K562 (cell line): Measurements from ENCODE around the gene VDAC1. TPM values are rescaled to one million over a fixed set of nuclear protein-coding genes. Genes with fewer than 3 reads are reported as not detected.

ENCODE experiments used
- HMG20A ChIP-seq: fragments of 450-650 bp; formaldehyde crosslinking; conservative IDR thresholded peaks from 2 replicates; pipeline ENCODE4 v1.4.0; 2020; ENCODE audit warnings: mild to moderate bottlenecking, mixed read lengths
- IRF2 ChIP-seq: sonication (generic); formaldehyde crosslinking; IDR thresholded peaks from 2 replicates; pipeline ENCODE4 v1.8.1; 2022; ENCODE audit warnings: mild to moderate bottlenecking, missing genetic modification reagents
- MAFG ChIP-seq: fragments of 450-650 bp; conservative IDR thresholded peaks from 2 replicates; pipeline ENCODE4 v1.6.1; 2016; ENCODE audit warnings: missing genetic modification characterization, missing compliant biosample characterization
- MYNN ChIP-seq, 2 experiments: sonication (generic); formaldehyde crosslinking in 1 of 2; IDR thresholded peaks; 2 replicates each; pipeline versions ENCODE4 v1.5.0 to v1.6.1; 2016 to 2020; ENCODE audit warnings: antibody characterized with exemption in 1 of 2, missing genetic modification reagents in 1 of 2
- SIN3B ChIP-seq: fragments of 450-650 bp; IDR thresholded peaks from 2 replicates; pipeline ENCODE4 v1.6.1; 2017; ENCODE audit warnings: low read depth, mild to moderate bottlenecking, moderate library complexity
- SIX5 ChIP-seq, 2 experiments: IDR thresholded peaks; 2 replicates each; pipeline ENCODE4 v1.6.1; 2011; ENCODE audit warnings: low read length in 2 of 2, borderline replicate concordance in 1 of 2, low read depth in 1 of 2, mild to moderate bottlenecking in 1 of 2, moderate library complexity in 1 of 2; ENCODE audit not compliant: insufficient read depth in 1 of 2
- TBL1XR1 ChIP-seq, 2 experiments: IDR thresholded peaks; 2 replicates each; pipeline ENCODE4 v1.6.1; 2012; ENCODE audit warnings: improper control_type of control experiment in 2 of 2, low read length in 2 of 2, mild to moderate bottlenecking in 1 of 2
- ZNF507 ChIP-seq: conservative IDR thresholded peaks from 2 replicates; pipeline ENCODE4 v1.6.1; 2017; ENCODE audit warnings: missing genetic modification characterization, missing compliant biosample characterization
- polyA plus RNA-seq, 8 experiments: library from polyadenylated mRNA; depleted of rRNA in 4 of 8; stranded (reverse) in 5 of 8; unstranded in 3 of 8; fragments of >200 nt; fragmentation: Nextera tagmentation in 2 of 8; fragmentation: Illumina TruSeq in 1 of 8; extraction: Ambion mirVana in 2 of 8; extraction: Trizol in 1 of 8; gene quantifications; 2 replicates each; pipeline versions ENCODE4 v1.2.1 to v1.2.3, GENCODE V29; 2011 to 2014; ENCODE audit warnings: inconsistent platforms in 1 of 8, missing spikeins in 1 of 8
- total RNA-seq, 7 experiments: library from RNA; depleted of rRNA in 6 of 7; stranded (reverse); fragments of >200 nt in 6 of 7; fragmentation: Illumina TruSeq in 2 of 7; extraction: Trizol in 2 of 7; gene quantifications; 2 replicates each; pipeline versions ENCODE4 v1.2.1 to v1.2.3, GENCODE V29; 2011 to 2021; ENCODE audit warnings: low replicate concordance in 1 of 7
- TF ChIP-seq, protein P1 (sequence below): sonication (generic); formaldehyde crosslinking; IDR thresholded peaks from 2 replicates; pipeline ENCODE4 v1.8.0; 2023; ENCODE audit warnings: missing genetic modification reagents, mild to moderate bottlenecking, borderline replicate concordance
- TF ChIP-seq, protein P2 (sequence below), 2 experiments: IDR thresholded peaks in 1 of 2; conservative IDR thresholded peaks in 1 of 2; 2 replicates each; pipeline ENCODE4 v1.6.1; 2016; ENCODE audit warnings: low read depth in 2 of 2, mild to moderate bottlenecking in 1 of 2, missing compliant biosample characterization in 1 of 2, missing genetic modification characterization in 1 of 2, moderate library complexity in 1 of 2
- TF ChIP-seq, protein P3 (sequence below), 3 experiments: fragments of 200-800 bp in 1 of 3; fragments of 250-450 bp in 1 of 3; fragments of 450-650 bp in 1 of 3; sonication (Bioruptor Pico) in 1 of 3; sonication (Bioruptor generic) in 1 of 3; formaldehyde crosslinking in 1 of 3; IDR thresholded peaks; 2 replicates each; pipeline versions ENCODE4 v1.6.1 to v1.8.0; 2016 to 2022; ENCODE audit warnings: mild to moderate bottlenecking in 2 of 3, missing genetic modification characterization in 2 of 3, missing compliant biosample characterization in 1 of 3, moderate library complexity in 1 of 3

The VDAC1 gene
- total and polyA plus RNA-seq, 9 of the 15 experiments (the other 6 are each of a cell fraction or from before 2014, with no cell fraction given), result 168 to 366 (median 293) TPM

DNA sequence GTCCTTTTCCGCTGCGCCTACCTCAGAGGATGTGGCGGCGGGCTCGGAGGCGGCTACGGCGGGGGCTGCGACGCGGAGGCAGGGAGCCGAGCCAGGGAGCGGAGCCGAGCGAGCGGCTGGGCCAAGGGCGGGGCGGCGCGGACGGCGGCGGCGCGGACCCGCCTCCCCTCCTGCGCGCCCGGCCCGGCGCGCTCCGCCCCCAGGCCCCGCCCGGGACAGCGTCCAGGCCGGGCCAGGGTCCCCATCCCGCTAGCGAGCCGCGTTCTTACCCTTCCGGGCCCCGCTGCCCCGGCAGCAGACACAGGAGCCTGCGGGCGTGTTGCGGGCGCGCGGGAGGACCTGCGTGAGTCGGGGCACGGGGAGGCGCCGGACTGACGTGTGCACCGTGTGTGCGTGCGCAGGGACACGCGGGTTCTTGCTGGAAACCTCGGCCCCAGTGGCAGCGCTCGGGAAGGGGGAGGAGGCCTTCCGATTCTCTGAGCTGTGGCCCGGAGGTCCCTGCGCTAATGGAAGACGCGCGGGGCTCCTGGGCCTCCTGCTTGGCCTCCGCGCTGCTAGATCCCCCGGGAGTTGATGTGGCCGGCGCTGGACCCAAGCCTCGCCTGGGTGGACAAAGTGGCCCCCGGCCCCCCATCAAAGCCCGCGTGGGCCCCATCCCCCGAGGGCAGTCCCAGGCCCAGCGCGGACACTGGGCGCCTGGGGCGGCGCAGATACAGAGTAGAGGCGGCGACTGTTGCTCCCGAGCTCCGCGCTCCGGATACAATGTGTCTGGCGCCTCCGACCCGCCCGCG lies at the start of gene VDAC1 (continued):
- TF ChIP-seq HMG20A (CRISPR knock-in tag) (no peak), IRF2 (CRISPR knock-in tag) (no peak), TBL1XR1 (IDR thresholded peaks at IDR 0.05; ENCODE audit: low read length in 2 of 2) (no peak), SIN3B (no peak), MAFG (tag) (no peak), SIX5 (IDR thresholded peaks at IDR 0.05; ENCODE audit: borderline replicate concordance in 1 of 2, insufficient read depth in 1 of 2, low read depth in 1 of 2, low read length in 2 of 2) (no peak), ZNF507 (tag) (no peak), MYNN (IDR thresholded peaks at IDR 0.05) (no peak), MYNN (CRISPR knock-in tag; IDR thresholded peaks at IDR 0.05) (no peak)
- TF ChIP-seq, protein P1, sequence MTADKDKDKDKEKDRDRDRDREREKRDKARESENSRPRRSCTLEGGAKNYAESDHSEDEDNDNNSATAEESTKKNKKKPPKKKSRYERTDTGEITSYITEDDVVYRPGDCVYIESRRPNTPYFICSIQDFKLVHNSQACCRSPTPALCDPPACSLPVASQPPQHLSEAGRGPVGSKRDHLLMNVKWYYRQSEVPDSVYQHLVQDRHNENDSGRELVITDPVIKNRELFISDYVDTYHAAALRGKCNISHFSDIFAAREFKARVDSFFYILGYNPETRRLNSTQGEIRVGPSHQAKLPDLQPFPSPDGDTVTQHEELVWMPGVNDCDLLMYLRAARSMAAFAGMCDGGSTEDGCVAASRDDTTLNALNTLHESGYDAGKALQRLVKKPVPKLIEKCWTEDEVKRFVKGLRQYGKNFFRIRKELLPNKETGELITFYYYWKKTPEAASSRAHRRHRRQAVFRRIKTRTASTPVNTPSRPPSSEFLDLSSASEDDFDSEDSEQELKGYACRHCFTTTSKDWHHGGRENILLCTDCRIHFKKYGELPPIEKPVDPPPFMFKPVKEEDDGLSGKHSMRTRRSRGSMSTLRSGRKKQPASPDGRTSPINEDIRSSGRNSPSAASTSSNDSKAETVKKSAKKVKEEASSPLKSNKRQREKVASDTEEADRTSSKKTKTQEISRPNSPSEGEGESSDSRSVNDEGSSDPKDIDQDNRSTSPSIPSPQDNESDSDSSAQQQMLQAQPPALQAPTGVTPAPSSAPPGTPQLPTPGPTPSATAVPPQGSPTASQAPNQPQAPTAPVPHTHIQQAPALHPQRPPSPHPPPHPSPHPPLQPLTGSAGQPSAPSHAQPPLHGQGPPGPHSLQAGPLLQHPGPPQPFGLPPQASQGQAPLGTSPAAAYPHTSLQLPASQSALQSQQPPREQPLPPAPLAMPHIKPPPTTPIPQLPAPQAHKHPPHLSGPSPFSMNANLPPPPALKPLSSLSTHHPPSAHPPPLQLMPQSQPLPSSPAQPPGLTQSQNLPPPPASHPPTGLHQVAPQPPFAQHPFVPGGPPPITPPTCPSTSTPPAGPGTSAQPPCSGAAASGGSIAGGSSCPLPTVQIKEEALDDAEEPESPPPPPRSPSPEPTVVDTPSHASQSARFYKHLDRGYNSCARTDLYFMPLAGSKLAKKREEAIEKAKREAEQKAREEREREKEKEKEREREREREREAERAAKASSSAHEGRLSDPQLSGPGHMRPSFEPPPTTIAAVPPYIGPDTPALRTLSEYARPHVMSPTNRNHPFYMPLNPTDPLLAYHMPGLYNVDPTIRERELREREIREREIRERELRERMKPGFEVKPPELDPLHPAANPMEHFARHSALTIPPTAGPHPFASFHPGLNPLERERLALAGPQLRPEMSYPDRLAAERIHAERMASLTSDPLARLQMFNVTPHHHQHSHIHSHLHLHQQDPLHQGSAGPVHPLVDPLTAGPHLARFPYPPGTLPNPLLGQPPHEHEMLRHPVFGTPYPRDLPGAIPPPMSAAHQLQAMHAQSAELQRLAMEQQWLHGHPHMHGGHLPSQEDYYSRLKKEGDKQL (CRISPR knock-in tag), result no peak
- TF ChIP-seq, protein P2, sequence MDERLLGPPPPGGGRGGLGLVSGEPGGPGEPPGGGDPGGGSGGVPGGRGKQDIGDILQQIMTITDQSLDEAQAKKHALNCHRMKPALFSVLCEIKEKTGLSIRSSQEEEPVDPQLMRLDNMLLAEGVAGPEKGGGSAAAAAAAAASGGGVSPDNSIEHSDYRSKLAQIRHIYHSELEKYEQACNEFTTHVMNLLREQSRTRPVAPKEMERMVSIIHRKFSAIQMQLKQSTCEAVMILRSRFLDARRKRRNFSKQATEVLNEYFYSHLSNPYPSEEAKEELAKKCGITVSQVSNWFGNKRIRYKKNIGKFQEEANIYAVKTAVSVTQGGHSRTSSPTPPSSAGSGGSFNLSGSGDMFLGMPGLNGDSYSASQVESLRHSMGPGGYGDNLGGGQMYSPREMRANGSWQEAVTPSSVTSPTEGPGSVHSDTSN (CRISPR knock-in tag; IDR thresholded peaks at IDR 0.05; ENCODE audit: low read depth), result no peak
- TF ChIP-seq, protein P2 (tag; conservative IDR thresholded peaks at IDR 0.05; ENCODE audit: low read depth), result no peak
- TF ChIP-seq, protein P3, sequence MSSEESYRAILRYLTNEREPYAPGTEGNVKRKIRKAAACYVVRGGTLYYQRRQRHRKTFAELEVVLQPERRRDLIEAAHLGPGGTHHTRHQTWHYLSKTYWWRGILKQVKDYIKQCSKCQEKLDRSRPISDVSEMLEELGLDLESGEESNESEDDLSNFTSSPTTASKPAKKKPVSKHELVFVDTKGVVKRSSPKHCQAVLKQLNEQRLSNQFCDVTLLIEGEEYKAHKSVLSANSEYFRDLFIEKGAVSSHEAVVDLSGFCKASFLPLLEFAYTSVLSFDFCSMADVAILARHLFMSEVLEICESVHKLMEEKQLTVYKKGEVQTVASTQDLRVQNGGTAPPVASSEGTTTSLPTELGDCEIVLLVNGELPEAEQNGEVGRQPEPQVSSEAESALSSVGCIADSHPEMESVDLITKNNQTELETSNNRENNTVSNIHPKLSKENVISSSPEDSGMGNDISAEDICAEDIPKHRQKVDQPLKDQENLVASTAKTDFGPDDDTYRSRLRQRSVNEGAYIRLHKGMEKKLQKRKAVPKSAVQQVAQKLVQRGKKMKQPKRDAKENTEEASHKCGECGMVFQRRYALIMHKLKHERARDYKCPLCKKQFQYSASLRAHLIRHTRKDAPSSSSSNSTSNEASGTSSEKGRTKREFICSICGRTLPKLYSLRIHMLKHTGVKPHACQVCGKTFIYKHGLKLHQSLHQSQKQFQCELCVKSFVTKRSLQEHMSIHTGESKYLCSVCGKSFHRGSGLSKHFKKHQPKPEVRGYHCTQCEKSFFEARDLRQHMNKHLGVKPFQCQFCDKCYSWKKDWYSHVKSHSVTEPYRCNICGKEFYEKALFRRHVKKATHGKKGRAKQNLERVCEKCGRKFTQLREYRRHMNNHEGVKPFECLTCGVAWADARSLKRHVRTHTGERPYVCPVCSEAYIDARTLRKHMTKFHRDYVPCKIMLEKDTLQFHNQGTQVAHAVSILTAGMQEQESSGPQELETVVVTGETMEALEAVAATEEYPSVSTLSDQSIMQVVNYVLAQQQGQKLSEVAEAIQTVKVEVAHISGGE (CRISPR knock-in tag; IDR thresholded peaks at IDR 0.05), result peak in 1 of 3 experiments; percentile 52; a peak in 1 of 6 replicates
